ENCODE measurements around the gene GNAO1. TPM values are rescaled to one million over a fixed set of nuclear protein-coding genes. Genes with fewer than 3 reads are reported as not detected.
A peak's percentile ranks its signal among the peaks of the same experiment; 100 is the strongest.

GNAO1 gene
- total and polyA plus RNA-seq, 2 experiments from 2014 or later, result under 0.01 to 0.18 TPM

DNA sequence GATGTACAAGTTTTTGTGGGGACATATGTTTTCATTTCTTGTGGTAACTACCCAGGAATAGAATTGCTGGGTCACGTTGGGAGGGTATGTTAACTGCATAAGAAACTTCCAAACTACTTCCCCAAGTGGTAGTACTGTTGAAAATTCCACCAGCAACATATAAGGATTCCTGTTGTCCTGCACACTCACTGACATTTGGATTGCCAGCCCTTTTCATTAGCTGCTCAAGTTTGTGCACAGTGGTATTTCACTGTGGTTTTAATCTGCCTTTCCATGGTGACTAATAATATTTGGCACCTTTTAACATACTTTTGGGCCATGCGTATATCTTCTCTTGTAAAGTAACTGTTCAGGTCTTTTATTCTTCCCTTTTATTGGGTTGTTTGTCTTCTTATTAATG, 103.3 kb downstream of the GNAO1 start:
- in situ Hi-C loops (cut with MboI), result no loop called here
- no peaks in the 10 kb centered on the region for H3K9me3 ChIP-seq (ENCODE audit: low read depth)
- no peak overlapping the region for H3K4me3 ChIP-seq

DNA sequence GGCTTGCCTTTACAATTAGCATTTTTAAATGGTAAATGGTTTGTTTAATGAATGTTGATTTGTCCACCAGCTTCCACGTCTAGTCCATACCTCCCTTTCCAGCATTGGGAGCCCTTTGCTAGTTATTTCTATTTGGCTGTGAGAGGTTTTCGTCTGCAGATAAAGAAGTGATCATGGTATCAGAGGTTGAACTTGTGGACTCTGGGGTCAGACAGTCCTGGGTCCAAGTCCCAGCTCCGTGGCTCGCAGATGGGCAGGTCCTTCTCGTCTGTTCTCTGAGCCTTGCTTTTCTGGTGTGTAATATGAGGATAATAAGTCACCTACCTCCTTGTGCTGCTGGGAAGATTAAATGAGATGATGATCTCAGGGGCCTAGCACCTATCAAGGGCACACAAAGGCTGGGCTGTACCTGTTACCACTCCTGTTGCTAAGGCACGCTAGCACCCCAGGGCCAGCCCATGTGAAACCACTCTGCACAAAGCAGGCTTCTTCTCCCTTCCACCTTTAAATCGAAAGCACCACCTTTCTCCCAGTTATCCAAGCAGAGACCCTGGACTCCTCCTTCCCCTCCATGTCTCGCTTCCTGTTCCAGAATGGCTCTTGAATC, 103.9 kb downstream of the GNAO1 start:
- no peak overlapping the region for H3K27ac ChIP-seq
- in situ Hi-C loops (cut with MboI), result no loop called here

More for the DNA sequence above, 103.3 kb downstream of the GNAO1 start:
- no peak overlapping the region for H3K9ac ChIP-seq
- H3K4me2 ChIP-seq (ENCODE audit: unreplicated experiment), result peak overlapping the region; percentile 1
- H3K27ac ChIP-seq, result no peak overlapping the region
- 1 to 2% methylated on average over 2 of the region's 2 CpGs for WGBS, 2 experiments (ENCODE audit: low coverage in 1 of 2, low lambda C conversion rate in 2 of 2, missing lambda C conversion rate in 2 of 2)
- TF ChIP-seq EZH2phosphoT487 (IDR thresholded peaks at IDR 0.05; ENCODE audit: insufficient read depth, low read depth), result no peak
- TF ChIP-seq EZH2 (IDR thresholded peaks at IDR 0.05; ENCODE audit: insufficient read depth, poor library complexity, severe bottlenecking), result no peak
- H3K27me3 ChIP-seq (replicated peaks; ENCODE audit: insufficient read depth), result peaks cover 21% of the 10 kb centered on the region; the same call in 1 of the 2 replicates
- no peak overlapping the region for H2AFZ ChIP-seq
- H3K79me2 ChIP-seq (ENCODE audit: insufficient read depth), result no peaks in the 10 kb centered on the region
- H3K36me3 ChIP-seq (ENCODE audit: low read depth), result no peaks in the 10 kb centered on the region
- H3F3A ChIP-seq (ENCODE audit: insufficient read depth), result peaks cover 9% of the 10 kb centered on the region; the same call in 1 of the 2 replicates
- no peaks in the 10 kb centered on the region for H3K9me2 ChIP-seq (ENCODE audit: insufficient read depth)
- DNase-seq, result peak; percentile 77
- no peaks in the 10 kb centered on the region for H4K20me1 ChIP-seq (ENCODE audit: insufficient read depth)
- peaks cover 10% of the 10 kb centered on the region for H3K4me1 ChIP-seq (ENCODE audit: insufficient read depth)

DNA sequence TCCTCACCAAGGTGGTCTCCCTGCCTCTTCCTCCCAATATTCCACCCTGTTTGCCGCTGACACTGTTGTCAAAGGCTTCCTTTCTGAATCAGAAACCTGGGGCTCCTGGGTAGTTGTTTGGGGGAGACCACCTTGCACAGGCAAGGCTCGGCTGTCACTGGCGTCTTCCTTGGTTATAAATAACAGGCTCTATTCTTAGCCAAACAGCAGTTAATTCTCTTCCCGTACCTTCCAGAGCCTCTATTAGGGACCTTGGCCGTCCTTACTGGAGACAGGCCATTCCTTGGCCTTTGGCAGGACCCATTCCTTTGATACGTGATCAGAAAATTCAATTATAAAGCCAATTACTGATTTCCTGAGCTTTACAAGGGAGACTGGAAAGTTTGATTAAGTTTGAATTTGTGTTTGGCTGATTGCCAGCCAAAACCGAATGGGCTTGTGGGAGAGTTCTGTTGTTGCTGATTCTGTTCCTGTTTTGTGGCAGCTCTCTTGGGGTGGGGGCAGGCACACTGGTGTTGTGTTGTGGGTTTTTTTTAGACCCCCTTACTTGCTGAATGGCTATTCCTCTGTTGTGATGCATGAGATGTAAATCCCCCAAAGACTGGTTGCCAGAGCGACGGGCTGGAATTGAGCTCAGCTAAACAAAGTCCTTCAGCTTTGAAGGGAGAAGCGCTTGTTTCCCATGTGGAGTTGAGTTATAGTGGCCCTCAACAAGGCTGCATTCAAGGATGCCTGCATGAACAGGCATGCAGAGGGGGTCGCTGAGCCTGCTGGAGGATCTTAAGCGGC, 104.6 kb downstream of the GNAO1 start:
- in situ Hi-C loops (cut with MboI), result no loop called here
- H3K27me3 ChIP-seq (replicated peaks; ENCODE audit: insufficient read depth), result peaks cover 21% of the 10 kb centered on the region; the same call in 1 of the 2 replicates
- no peaks in the 10 kb centered on the region for H3K79me2 ChIP-seq (ENCODE audit: insufficient read depth)
- no peaks in the 10 kb centered on the region for H3K9me3 ChIP-seq (ENCODE audit: low read depth)
- WGBS, 2 experiments (ENCODE audit: low coverage in 1 of 2, low lambda C conversion rate in 2 of 2, missing lambda C conversion rate in 2 of 2), result 59 to 60% methylated on average over 12 of the region's 12 CpGs
- no peak overlapping the region for H3K4me2 ChIP-seq (ENCODE audit: unreplicated experiment)
- H3K36me3 ChIP-seq (ENCODE audit: low read depth), result no peaks in the 10 kb centered on the region
- peaks cover 12% of the 10 kb centered on the region for H3K4me1 ChIP-seq (ENCODE audit: insufficient read depth)
- H3K9me2 ChIP-seq (ENCODE audit: insufficient read depth), result no peaks in the 10 kb centered on the region
- H3F3A ChIP-seq (ENCODE audit: insufficient read depth), result peaks cover 9% of the 10 kb centered on the region; the same call in 1 of the 2 replicates
- H4K20me1 ChIP-seq (ENCODE audit: insufficient read depth), result no peaks in the 10 kb centered on the region
- H3K9ac ChIP-seq, result no peak overlapping the region
- no peak overlapping the region for H3K4me3 ChIP-seq
- H3K27ac ChIP-seq, result no peak overlapping the region
- no peak for TF ChIP-seq EZH2phosphoT487 (IDR thresholded peaks at IDR 0.05; ENCODE audit: insufficient read depth, low read depth)
- TF ChIP-seq EZH2 (IDR thresholded peaks at IDR 0.05; ENCODE audit: insufficient read depth, poor library complexity, severe bottlenecking), result no peak
- DNase-seq, result no peak
- no peak overlapping the region for H2AFZ ChIP-seq

More for the DNA sequence above, 103.9 kb downstream of the GNAO1 start:
- H3K9me3 ChIP-seq (ENCODE audit: low read depth), result no peaks in the 10 kb centered on the region
- H3K9ac ChIP-seq, result no peak overlapping the region
- TF ChIP-seq EZH2 (IDR thresholded peaks at IDR 0.05; ENCODE audit: insufficient read depth, poor library complexity, severe bottlenecking), result no peak
- no peak for TF ChIP-seq EZH2phosphoT487 (IDR thresholded peaks at IDR 0.05; ENCODE audit: insufficient read depth, low read depth)
- H3K4me1 ChIP-seq (ENCODE audit: insufficient read depth), result peaks cover 10% of the 10 kb centered on the region
- H3K9me2 ChIP-seq (ENCODE audit: insufficient read depth), result no peaks in the 10 kb centered on the region
- 71 to 75% methylated on average over 8 of the region's 8 CpGs for WGBS, 2 experiments (ENCODE audit: low coverage in 1 of 2, low lambda C conversion rate in 2 of 2, missing lambda C conversion rate in 2 of 2)
- peaks cover 21% of the 10 kb centered on the region; the same call in 1 of the 2 replicates for H3K27me3 ChIP-seq (replicated peaks; ENCODE audit: insufficient read depth)
- H4K20me1 ChIP-seq (ENCODE audit: insufficient read depth), result no peaks in the 10 kb centered on the region
- H3F3A ChIP-seq (ENCODE audit: insufficient read depth), result peaks cover 9% of the 10 kb centered on the region; the same call in 1 of the 2 replicates
- H3K79me2 ChIP-seq (ENCODE audit: insufficient read depth), result no peaks in the 10 kb centered on the region
- no peaks in the 10 kb centered on the region for H3K36me3 ChIP-seq (ENCODE audit: low read depth)
- H3K4me2 ChIP-seq (ENCODE audit: unreplicated experiment), result peak overlapping the region; percentile 1
- no peak overlapping the region for H3K4me3 ChIP-seq
- no peak overlapping the region for H2AFZ ChIP-seq
- DNase-seq, result no peak

DNA sequence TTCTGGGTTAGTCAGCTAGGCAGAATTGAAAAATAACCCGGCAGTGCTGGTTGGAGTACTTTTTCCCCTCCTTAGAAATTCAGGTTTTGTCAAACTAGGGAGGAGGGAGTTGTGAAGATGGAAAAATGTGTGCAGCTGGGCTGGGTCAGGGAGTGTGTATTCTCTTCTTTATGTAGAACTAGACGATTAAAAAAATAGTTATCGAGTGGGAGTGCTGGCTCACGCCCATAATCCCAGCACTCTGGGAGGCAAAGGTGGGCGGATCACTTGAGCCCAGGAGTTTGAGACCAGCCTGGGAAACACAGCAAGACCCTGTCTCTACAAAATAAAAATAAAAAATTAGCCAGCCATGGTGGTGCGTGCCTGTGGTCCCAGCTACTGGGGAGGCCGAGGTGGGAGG, 106.4 kb downstream of the GNAO1 start:
- no peak for DNase-seq
- TF ChIP-seq EZH2phosphoT487 (IDR thresholded peaks at IDR 0.05; ENCODE audit: insufficient read depth, low read depth) (no peak), EZH2 (IDR thresholded peaks at IDR 0.05; ENCODE audit: insufficient read depth, poor library complexity, severe bottlenecking) (no peak)
- Histone ChIP-seq H3K36me3 (ENCODE audit: low read depth) (no peaks in the 10 kb centered on the region), H3K27ac (no peak overlapping the region), H3K4me3 (no peak overlapping the region), H2AFZ (no peak overlapping the region), H3K79me2 (ENCODE audit: insufficient read depth) (no peaks in the 10 kb centered on the region), H3K27me3 (replicated peaks; ENCODE audit: insufficient read depth) (peaks cover 14% of the 10 kb centered on the region; the same call in 1 of the 2 replicates), H3K9me2 (ENCODE audit: insufficient read depth) (no peaks in the 10 kb centered on the region), H3K4me2 (ENCODE audit: unreplicated experiment) (no peak overlapping the region), H3K4me1 (ENCODE audit: insufficient read depth) (peaks cover 17% of the 10 kb centered on the region), H3K9ac (no peak overlapping the region), H4K20me1 (ENCODE audit: insufficient read depth) (no peaks in the 10 kb centered on the region), H3F3A (ENCODE audit: insufficient read depth) (peaks cover 9% of the 10 kb centered on the region; the same call in 1 of the 2 replicates), H3K9me3 (ENCODE audit: low read depth) (no peaks in the 10 kb centered on the region)
- WGBS, 2 experiments (ENCODE audit: low coverage in 1 of 2, low lambda C conversion rate in 2 of 2, missing lambda C conversion rate in 2 of 2), result 73 to 76% methylated on average over 7 of the region's 7 CpGs
- in situ Hi-C loops (cut with MboI), result no loop called here
